GM21619 (cell line): ENCODE results near the gene TRMT5.

ENCODE experiments used
- ATAC-seq: cut with Tn5 transposase; IDR thresholded peaks from one replicate; pipeline ENCODE4 v1.9.1; 2021; ENCODE audit not compliant: unreplicated experiment

Gene TRMT5

GRCh38 chr14:60968099-60968498 lies 12.8 kb downstream of the TRMT5 start:
- ATAC-seq, result no peak

GRCh38 chr14:60965402-60965801 lies 15.5 kb downstream of the TRMT5 start:
- no peak for ATAC-seq

- ATAC-seq, result no peak
Observed at GRCh38 chr14:60964904-60965303, 16.0 kb downstream of the TRMT5 start.

GRCh38 chr14:60963761-60964160 lies 17.1 kb downstream of the TRMT5 start:
- ATAC-seq, result no peak

GRCh38 chr14:60958146-60958545 lies 22.7 kb downstream of the TRMT5 start:
- ATAC-seq, result no peak

GRCh38 chr14:60956632-60957031 lies 24.2 kb downstream of the TRMT5 start:
- ATAC-seq, result no peak

GRCh38 chr14:60956202-60956601 lies 24.7 kb downstream of the TRMT5 start:
- no peak for ATAC-seq

- no peak for ATAC-seq
Observed at GRCh38 chr14:60951776-60952435, 29.0 kb downstream of the TRMT5 start.

GRCh38 chr14:60946773-60947172 lies 34.1 kb downstream of the TRMT5 start:
- no peak for ATAC-seq

- no peak for ATAC-seq
Observed at GRCh38 chr14:60945984-60946383, 34.9 kb downstream of the TRMT5 start.

GRCh38 chr14:60944204-60944603 lies 36.7 kb downstream of the TRMT5 start:
- no peak for ATAC-seq

GRCh38 chr14:60943637-60944032 lies 37.2 kb downstream of the TRMT5 start:
- no peak for ATAC-seq

- ATAC-seq, result no peak
Observed at GRCh38 chr14:60935319-60935718, 45.6 kb downstream of the TRMT5 start.

- no peak for ATAC-seq
Observed at GRCh38 chr14:60933920-60934655, 46.8 kb downstream of the TRMT5 start.

GRCh38 chr14:60931218-60931617 lies 49.7 kb downstream of the TRMT5 start:
- no peak for ATAC-seq

- peak; percentile 92 for ATAC-seq
Observed at GRCh38 chr14:60926002-60926401, 54.9 kb downstream of the TRMT5 start.

GRCh38 chr14:60925286-60925685 lies 55.6 kb downstream of the TRMT5 start:
- ATAC-seq, result no peak

- no peak for ATAC-seq
Observed at GRCh38 chr14:60922050-60922449, 58.8 kb downstream of the TRMT5 start.
